ENCODE results near the gene DDR1.
A peak's percentile ranks its signal among the peaks of the same experiment; 100 is the strongest.
"Not testable (repeated sequence)": the region's sequence is repeated elsewhere in the genome, so short reads cannot be mapped to it uniquely, and the experiment has no call there.

The DDR1 gene

GRCh38 chr6:30917041-30917440 lies 32.7 kb downstream of the DDR1 start:
- DNase-seq = no peak

- no peak for DNase-seq
Observed at GRCh38 chr6:30917487-30917886, 33.2 kb downstream of the DDR1 start.

- no peak for DNase-seq
Observed at GRCh38 chr6:30918670-30919069, 34.4 kb downstream of the DDR1 start.

- no peak for DNase-seq
Observed at GRCh38 chr6:30922447-30922852, 38.1 kb downstream of the DDR1 start.

- not testable (repeated sequence) for DNase-seq
Observed at GRCh38 chr6:30924040-30924627, 39.8 kb downstream of the DDR1 start.

- DNase-seq = no peak
Observed at GRCh38 chr6:30926644-30927043, 42.3 kb downstream of the DDR1 start.

GRCh38 chr6:30927080-30927479 lies 42.8 kb downstream of the DDR1 start:
- DNase-seq = not testable (repeated sequence)

- no peak for DNase-seq
Observed at GRCh38 chr6:30928677-30929076, 44.4 kb downstream of the DDR1 start.

- DNase-seq = no peak
Observed at GRCh38 chr6:30930506-30930905, 46.2 kb downstream of the DDR1 start.

- no peak for DNase-seq
Observed at GRCh38 chr6:30931272-30931671, 47.0 kb downstream of the DDR1 start.

- DNase-seq = no peak
Observed at GRCh38 chr6:30931969-30932645, 47.8 kb downstream of the DDR1 start, which contains the start of gene SFTA2. Gene SFTA2, minus strand, starts transcription at chr6:30932170. Its CDS starts 74 bp downstream, at chr6:30932096.

GRCh38 chr6:30932665-30933365 lies 48.5 kb downstream of the DDR1 start:
- DNase-seq = no peak

GRCh38 chr6:30935018-30935417 lies 50.7 kb downstream of the DDR1 start:
- no peak for DNase-seq

- DNase-seq = no peak
Observed at GRCh38 chr6:30937265-30937664, 52.9 kb downstream of the DDR1 start.

- DNase-seq = no peak
Observed at GRCh38 chr6:30938730-30939129, 54.4 kb downstream of the DDR1 start.

- DNase-seq = no peak
Observed at GRCh38 chr6:30939473-30939872, 55.2 kb downstream of the DDR1 start.

GRCh38 chr6:30940361-30940986 lies 56.2 kb downstream of the DDR1 start, which contains the start of gene MUCL3:
Gene MUCL3, plus strand, starts transcription at chr6:30940973. Its CDS starts 27 bp downstream, at chr6:30941000.
- DNase-seq = no peak

- peak; percentile 48 for DNase-seq
Observed at GRCh38 chr6:30942338-30943060, 58.2 kb downstream of the DDR1 start.

- no peak for DNase-seq
Observed at GRCh38 chr6:30944051-30944450, 59.7 kb downstream of the DDR1 start.

- no peak for DNase-seq
Observed at GRCh38 chr6:30945281-30945680, 61.0 kb downstream of the DDR1 start.

- DNase-seq = no peak
Observed at GRCh38 chr6:30947231-30947630, 62.9 kb downstream of the DDR1 start.

GRCh38 chr6:30948811-30949210 lies 64.5 kb downstream of the DDR1 start:
- no peak for DNase-seq
